NT2/D1 (cell line): ENCODE results near the gene KRAS.

ENCODE experiments used
- SUZ12 ChIP-seq: IDR thresholded peaks from 2 replicates; pipeline ENCODE4 v1.6.1; 2011; ENCODE audit not compliant: insufficient read length, insufficient read depth; ENCODE audit errors: extremely low read depth
- YY1 ChIP-seq: IDR thresholded peaks from 2 replicates; pipeline ENCODE4 v1.6.1; 2011; ENCODE audit not compliant: insufficient read length, insufficient read depth
- ZNF274 ChIP-seq: IDR thresholded peaks from 2 replicates; pipeline ENCODE4 v1.6.1; 2011; ENCODE audit warnings: mild to moderate bottlenecking, low read depth, low read length

GRCh38 chr12:25287610-25288009 is 36.9 kb upstream of the KRAS start:
- TF ChIP-seq YY1 (no peak), SUZ12 (no peak), ZNF274 (no peak)
